Endothelial cell of umbilical vein (primary cell): ENCODE data around the gene VBP1. TPM values are rescaled to one million over a fixed set of nuclear protein-coding genes. Genes with fewer than 3 reads are reported as not detected.

Experiments used
- BruUV-seq: library from RNA; stranded (reverse); fragments of 400-500 nt; replicated peaks from 2 replicates; lab custom pipeline; 2021; lab: Mats Ljungman, UMichigan
- CTCF ChIA-PET: fragments of 300-600, 350-600 bp; sonication (Branson Sonifier 250); formaldehyde crosslinking; loops from one replicate; lab custom pipeline; 2021; ENCODE audit warnings: antibody characterized with exemption, inconsistent platforms; lab: Charles Lee
- POLR2A ChIA-PET: fragments of 300-600, 350-600 bp; sonication (Branson Sonifier 250); formaldehyde crosslinking; loops from one replicate; lab custom pipeline; 2021; ENCODE audit warnings: antibody characterized with exemption, inconsistent platforms; lab: Charles Lee
- DNase-seq: peaks from one replicate; pipeline ENCODE4 v3.0.0-alpha.2; 2011; ENCODE audit warnings: low read depth, low spot score
- FAIRE-seq: peaks from 2 replicates; lab custom pipeline; 2011; peaks lifted over from hg19 to GRCh38; lab: Jason Lieb, UNC
- H2AFZ ChIP-seq: 2 replicates; pipeline ENCODE4 v1.6.0; 2012; ENCODE audit warnings: low read depth, low read length, control low read depth, inconsistent platforms
- H3K27ac ChIP-seq: 2 replicates; pipeline ENCODE4 v1.5.1; 2011; ENCODE audit warnings: low read depth, mild to moderate bottlenecking, control low read depth, low read length, moderate library complexity; ENCODE audit not compliant: insufficient read depth
- H3K27me3 ChIP-seq, 2 experiments: 2 replicates each; pipeline versions ENCODE4 v1.6.0 to v1.6.1; 2011; ENCODE audit warnings: low read length in 2 of 2, mixed read lengths in 1 of 2; ENCODE audit not compliant: control insufficient read depth in 2 of 2, insufficient read depth in 2 of 2
- H3K36me3 ChIP-seq, 2 experiments: 2 replicates in 1 of 2; 3 replicates in 1 of 2; pipeline ENCODE4 v1.5.1; 2011; ENCODE audit warnings: low read length in 2 of 2, mild to moderate bottlenecking in 1 of 2, moderate library complexity in 1 of 2; ENCODE audit not compliant: control insufficient read depth in 2 of 2, insufficient read depth in 2 of 2; ENCODE audit errors: extremely low read depth in 1 of 2
- H3K4me1 ChIP-seq: 3 replicates; pipeline ENCODE4 v1.5.1; 2011; ENCODE audit warnings: mild to moderate bottlenecking, low read length; ENCODE audit not compliant: control insufficient read depth, insufficient read depth; ENCODE audit errors: extremely low read depth
- H3K4me2 ChIP-seq: 2 replicates; pipeline ENCODE4 v1.6.1; 2011; ENCODE audit warnings: low read length, control low read depth, mixed read lengths; ENCODE audit not compliant: insufficient read depth
- H3K4me3 ChIP-seq, 3 experiments: fragments of 200-600 bp in 1 of 3; sonication (generic), shearing (Covaris generic) in 1 of 3; replicated peaks in 1 of 3; 2 replicates each; pipeline ENCODE4 v1.5.1; 2011 to 2016; ENCODE audit warnings: control low read depth in 3 of 3, low read length in 3 of 3, mild to moderate bottlenecking in 2 of 3, inconsistent platforms in 1 of 3, low read depth in 1 of 3, moderate library complexity in 1 of 3; ENCODE audit not compliant: insufficient read depth in 1 of 3
- H3K79me2 ChIP-seq: 2 replicates; pipeline ENCODE4 v1.6.0; 2012; ENCODE audit warnings: low read length, inconsistent platforms; ENCODE audit not compliant: control insufficient read depth, insufficient read depth
- H3K9ac ChIP-seq: replicated peaks from 2 replicates; pipeline ENCODE3; 2011; ENCODE audit warnings: low read length, control low read depth; ENCODE audit not compliant: insufficient read depth; ENCODE audit errors: extremely low read depth
- H3K9me1 ChIP-seq: replicated peaks from 3 replicates; pipeline ENCODE4 v1.6.0; 2011; ENCODE audit warnings: mild to moderate bottlenecking, low read length; ENCODE audit not compliant: control insufficient read depth, insufficient read depth; ENCODE audit errors: extremely low read depth
- H3K9me3 ChIP-seq: replicated peaks from 2 replicates; pipeline ENCODE4 v1.5.1; 2012; ENCODE audit warnings: low read length, inconsistent platforms; ENCODE audit not compliant: control insufficient read depth, insufficient read depth
- H4K20me1 ChIP-seq: replicated peaks from 2 replicates; pipeline ENCODE3; 2011; ENCODE audit warnings: mild to moderate bottlenecking, low read length; ENCODE audit not compliant: control insufficient read depth, insufficient read depth; ENCODE audit errors: extremely low read depth
- GATA2 ChIP-seq: IDR thresholded peaks from 2 replicates; pipeline ENCODE4 v1.7.0; 2011; ENCODE audit warnings: low read depth, mild to moderate bottlenecking, moderate library complexity, mixed read lengths, low read length; ENCODE audit not compliant: insufficient read length, insufficient read depth
- MAX ChIP-seq: IDR thresholded peaks from 2 replicates; pipeline ENCODE4 v1.6.1; 2011; ENCODE audit not compliant: insufficient read depth, insufficient read length
- MYC ChIP-seq: IDR thresholded peaks from one replicate; pipeline ENCODE4 v1.6.1; 2011; ENCODE audit warnings: mild to moderate bottlenecking, low read depth, low read length
- dilution Hi-C: fragments of 300-500 bp; cut with MboI; formaldehyde crosslinking; loops from one replicate; pipeline ENCODE4 v1.15.0; 2019; ENCODE audit warnings: low sequenced_read_pairs; ENCODE audit not compliant: extremely low pct_ligation_motif_present
- intact Hi-C: fragments of 100-400 bp; cut with micrococcal nuclease; formaldehyde crosslinking; loops from one replicate; pipeline ENCODE4 v1.10.0; 2022
- polyA plus RNA-seq, 4 experiments: library from polyadenylated mRNA; depleted of rRNA in 3 of 4; stranded (reverse) in 3 of 4; unstranded in 1 of 4; fragments of >200 nt; gene quantifications; 2 replicates each; pipeline versions ENCODE4 v1.2.1 to v1.2.3, GENCODE V29; 2011 to 2012; ENCODE audit warnings: missing spikeins in 1 of 4
- total RNA-seq: library from RNA; stranded (reverse); gene quantifications from 2 replicates; pipeline ENCODE4 v1.2.3, GENCODE V29; 2021
- TF ChIP-seq, protein P1 (sequence below), 2 donors: IDR thresholded peaks; 1 replicate in 1 of 2; 2 replicates in 1 of 2; pipeline ENCODE4 v1.5.1; 2011; ENCODE audit warnings: low read length in 2 of 2, mild to moderate bottlenecking in 2 of 2, moderate library complexity in 2 of 2, control low read depth in 1 of 2, inconsistent platforms in 1 of 2, low read depth in 1 of 2; ENCODE audit not compliant: insufficient read depth in 1 of 2; ENCODE audit errors: extremely low read depth in 1 of 2

The VBP1 gene
- total and polyA plus RNA-seq, 2 donors (not counting 3 experiments of a cell fraction or from before 2014, with no cell fraction given), result 17.3 to 51.5 TPM

DNA sequence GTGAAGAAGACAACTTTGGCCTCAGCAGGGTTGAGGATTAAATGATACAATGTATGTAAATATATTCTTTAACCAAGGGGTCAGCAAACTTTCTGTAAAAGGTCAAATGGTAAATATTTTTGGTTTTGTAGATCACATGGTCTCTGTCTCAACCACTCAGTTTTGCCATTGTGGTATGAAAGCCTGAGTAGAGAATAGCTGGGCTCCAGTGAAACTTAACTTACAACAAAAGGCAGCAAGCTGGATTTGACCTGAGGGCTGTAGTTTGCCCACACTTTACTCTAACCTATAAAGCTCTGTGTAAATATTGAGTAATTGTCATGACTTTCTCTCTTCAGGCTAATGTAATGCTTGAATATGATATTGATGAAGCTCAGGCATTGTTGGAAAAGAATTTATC is 19.6 kb downstream of the VBP1 start:
- no peak for FAIRE-seq

More for the DNA sequence above, 19.6 kb downstream of the VBP1 start:
- dilution Hi-C loops, result no loop called here
- Histone ChIP-seq H3K4me2 (no peak overlapping the region), H3K36me3 (peaks cover 5 to 8% of the 10 kb centered on the region in 2 experiments), H3K27ac (no peak overlapping the region), H3K4me3 (no peak overlapping the region), H3K9me3 (no peaks in the 10 kb centered on the region), H3K4me1 (no peaks in the 10 kb centered on the region), H4K20me1 (no peaks in the 10 kb centered on the region), H2AFZ (no peak overlapping the region), H3K27me3 (no peaks in the 10 kb centered on the region), H3K9ac (no peak overlapping the region), H3K79me2 (peaks cover 5% of the 10 kb centered on the region), H3K9me1 (no peaks in the 10 kb centered on the region)
- ChIA-PET CTCF (interaction anchor here (0.7 kb wide), 1 partner anchor 19 kb away, joined by 3 read pairs; the partner anchor contains the start of gene VBP1), POLR2A (no interaction called here)
- no peak for TF ChIP-seq MYC
- TF ChIP-seq, protein P1, sequence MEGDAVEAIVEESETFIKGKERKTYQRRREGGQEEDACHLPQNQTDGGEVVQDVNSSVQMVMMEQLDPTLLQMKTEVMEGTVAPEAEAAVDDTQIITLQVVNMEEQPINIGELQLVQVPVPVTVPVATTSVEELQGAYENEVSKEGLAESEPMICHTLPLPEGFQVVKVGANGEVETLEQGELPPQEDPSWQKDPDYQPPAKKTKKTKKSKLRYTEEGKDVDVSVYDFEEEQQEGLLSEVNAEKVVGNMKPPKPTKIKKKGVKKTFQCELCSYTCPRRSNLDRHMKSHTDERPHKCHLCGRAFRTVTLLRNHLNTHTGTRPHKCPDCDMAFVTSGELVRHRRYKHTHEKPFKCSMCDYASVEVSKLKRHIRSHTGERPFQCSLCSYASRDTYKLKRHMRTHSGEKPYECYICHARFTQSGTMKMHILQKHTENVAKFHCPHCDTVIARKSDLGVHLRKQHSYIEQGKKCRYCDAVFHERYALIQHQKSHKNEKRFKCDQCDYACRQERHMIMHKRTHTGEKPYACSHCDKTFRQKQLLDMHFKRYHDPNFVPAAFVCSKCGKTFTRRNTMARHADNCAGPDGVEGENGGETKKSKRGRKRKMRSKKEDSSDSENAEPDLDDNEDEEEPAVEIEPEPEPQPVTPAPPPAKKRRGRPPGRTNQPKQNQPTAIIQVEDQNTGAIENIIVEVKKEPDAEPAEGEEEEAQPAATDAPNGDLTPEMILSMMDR (IDR thresholded peaks at IDR 0.05; ENCODE audit: extremely low read depth in 1 of 2, insufficient read depth in 1 of 2, low read depth in 1 of 2, low read length in 2 of 2), result no peak
- no peak for TF ChIP-seq MAX
- no peak for TF ChIP-seq GATA2
- DNase-seq, result no peak
- BruUV-seq, result no TSS peak
- intact Hi-C loops, result no loop called here
